NCI-H2029 (cell line): ENCODE measurements around the gene BCL2L13.
"Not testable (repeated sequence)": the region's sequence is repeated elsewhere in the genome, so short reads cannot be mapped to it uniquely, and the experiment has no call there.

Source experiments
- DNase-seq: peaks from one replicate; lab custom pipeline; 2025; lab: John Stamatoyannopoulos, UW

The BCL2L13 gene

GRCh38 chr22:17638432-17639246 is at the start of gene BCL2L13:
TSS of gene BCL2L13 (plus strand) at chr22:17638757. CDS start at chr22:17655712, 16,955 bp downstream.
- peak; percentile 89 for DNase-seq

- no peak for DNase-seq
Measured at GRCh38 chr22:17589810-17590375, 48.7 kb upstream of the BCL2L13 start.

DNA sequence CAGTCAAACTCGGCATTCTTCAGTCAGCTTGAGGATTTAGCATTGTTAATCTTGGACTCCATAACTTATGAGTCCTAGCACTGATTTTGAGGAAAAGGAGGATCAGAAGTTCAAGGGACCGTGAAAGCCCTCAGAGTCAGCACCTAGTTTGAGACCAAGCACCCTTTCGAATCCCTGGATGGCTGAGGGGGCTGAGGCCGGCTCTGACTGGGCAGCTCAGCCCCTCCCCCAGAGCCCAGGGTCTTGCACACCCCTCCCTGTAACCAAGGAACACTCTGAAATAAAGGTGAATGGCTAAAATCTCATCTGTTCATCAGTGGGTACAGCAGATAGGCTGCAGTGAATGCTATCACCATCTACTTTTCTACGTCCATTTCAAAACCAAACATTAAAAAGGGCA is 48.0 kb upstream of the BCL2L13 start:
- no peak for DNase-seq

GRCh38 chr22:17592201-17592600 is 46.4 kb upstream of the BCL2L13 start:
- DNase-seq = no peak

DNA sequence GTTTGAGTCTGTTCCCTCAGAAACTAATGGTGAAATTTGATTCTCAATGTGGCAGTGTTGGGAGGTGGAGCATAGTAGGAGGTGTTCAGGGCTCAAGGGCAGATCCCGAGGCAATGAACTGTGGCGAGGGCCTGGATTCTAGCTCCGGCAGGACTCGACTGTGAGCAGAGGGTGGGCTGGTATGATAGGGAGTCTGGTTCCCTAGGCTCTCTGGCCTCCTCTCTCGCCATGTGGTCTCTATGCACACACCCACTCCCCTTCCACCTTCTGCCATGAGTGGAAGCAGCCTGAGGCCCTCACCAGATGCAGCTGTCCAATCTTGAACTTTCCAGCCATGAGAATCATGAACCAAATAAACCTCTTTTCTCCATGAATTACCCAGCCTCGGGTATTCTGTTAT is 42.3 kb upstream of the BCL2L13 start:
- no peak for DNase-seq

GRCh38 chr22:17597217-17597616 is 41.3 kb upstream of the BCL2L13 start:
- DNase-seq = no peak

GRCh38 chr22:17598318-17598717 is 40.2 kb upstream of the BCL2L13 start:
- no peak for DNase-seq

GRCh38 chr22:17601031-17601430 is 37.5 kb upstream of the BCL2L13 start:
- DNase-seq = no peak

- no peak for DNase-seq
Measured at GRCh38 chr22:17603668-17604067, 34.9 kb upstream of the BCL2L13 start.

DNA sequence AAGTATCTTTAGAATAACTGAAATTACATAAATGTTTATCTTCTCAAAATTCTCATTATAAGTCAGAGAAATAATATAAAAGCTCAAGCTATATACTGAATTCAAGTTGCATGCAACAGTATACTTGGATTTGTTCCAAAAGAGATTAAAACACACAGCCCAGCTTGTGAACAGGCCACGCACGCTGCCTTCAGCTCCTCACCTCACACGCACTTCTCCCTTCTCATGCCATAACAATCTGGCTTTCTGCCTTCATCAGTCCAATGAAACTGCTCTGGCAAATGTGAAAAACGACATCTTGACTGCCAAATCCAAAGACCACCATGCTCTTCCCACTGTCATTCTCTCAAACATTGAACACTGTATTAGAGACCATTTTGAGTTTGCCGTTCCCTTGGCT is 32.1 kb upstream of the BCL2L13 start:
- DNase-seq = no peak

- DNase-seq = no peak
Measured at GRCh38 chr22:17607891-17608521, 30.6 kb upstream of the BCL2L13 start.

DNA sequence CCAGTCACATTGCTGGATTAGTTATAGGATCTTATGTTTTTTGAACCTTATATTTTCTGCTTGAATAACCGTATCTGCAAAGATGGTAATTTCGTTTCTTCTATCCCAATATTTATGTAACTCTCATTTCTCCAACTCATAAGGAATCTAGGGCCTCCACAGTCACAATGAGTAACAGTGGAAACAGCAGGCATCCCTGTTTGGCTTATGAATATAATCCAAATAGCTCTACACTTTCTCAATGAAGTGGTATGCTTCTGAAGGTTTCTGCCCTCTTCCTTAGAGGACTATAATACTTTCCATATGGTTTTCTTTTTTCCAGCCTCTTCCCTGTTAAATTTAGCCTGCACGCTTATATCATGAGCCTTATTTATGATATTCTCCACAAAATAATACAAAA is 26.5 kb upstream of the BCL2L13 start:
- DNase-seq = no peak

DNA sequence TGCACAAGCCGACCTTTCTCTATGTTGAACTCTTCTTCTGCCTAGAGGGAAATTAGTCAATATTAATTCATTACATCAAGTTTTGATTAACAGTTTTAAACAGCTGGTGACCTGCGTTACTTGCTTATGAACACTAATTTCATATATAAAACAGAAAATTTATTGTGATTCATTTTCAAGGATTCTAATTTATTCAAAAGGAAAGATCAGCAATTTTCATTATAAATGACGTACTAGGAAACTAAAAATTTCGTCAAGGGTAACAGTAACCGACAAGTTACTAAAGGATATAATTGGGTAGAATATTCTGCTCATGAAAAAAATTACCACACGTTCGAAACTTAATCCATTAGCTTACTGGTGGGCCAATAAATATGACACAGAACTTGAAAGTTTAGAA is 25.3 kb upstream of the BCL2L13 start:
- no peak for DNase-seq

DNA sequence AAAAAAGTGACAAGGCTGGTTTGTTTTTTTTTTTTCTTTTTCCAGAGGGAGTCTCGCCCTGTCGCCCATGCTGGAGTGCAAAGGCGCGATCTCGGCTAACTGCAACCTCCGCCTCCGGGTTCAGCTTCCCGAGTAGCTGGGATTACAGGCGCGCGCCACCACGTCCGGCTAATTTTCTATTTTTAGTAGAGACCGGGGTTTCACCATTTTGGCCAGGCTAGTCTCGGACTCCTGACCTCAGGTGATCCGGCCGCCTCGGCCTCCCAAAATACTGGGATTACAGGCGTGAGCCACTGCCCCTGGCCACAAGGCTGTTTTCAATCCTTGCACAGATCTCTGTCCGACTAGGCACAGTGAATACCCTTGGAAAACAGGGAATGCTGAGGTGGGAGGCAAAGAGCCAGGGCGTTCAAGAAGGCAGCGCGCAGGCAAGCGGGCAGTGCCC is 10.6 kb upstream of the BCL2L13 start:
- no peak for DNase-seq

DNA sequence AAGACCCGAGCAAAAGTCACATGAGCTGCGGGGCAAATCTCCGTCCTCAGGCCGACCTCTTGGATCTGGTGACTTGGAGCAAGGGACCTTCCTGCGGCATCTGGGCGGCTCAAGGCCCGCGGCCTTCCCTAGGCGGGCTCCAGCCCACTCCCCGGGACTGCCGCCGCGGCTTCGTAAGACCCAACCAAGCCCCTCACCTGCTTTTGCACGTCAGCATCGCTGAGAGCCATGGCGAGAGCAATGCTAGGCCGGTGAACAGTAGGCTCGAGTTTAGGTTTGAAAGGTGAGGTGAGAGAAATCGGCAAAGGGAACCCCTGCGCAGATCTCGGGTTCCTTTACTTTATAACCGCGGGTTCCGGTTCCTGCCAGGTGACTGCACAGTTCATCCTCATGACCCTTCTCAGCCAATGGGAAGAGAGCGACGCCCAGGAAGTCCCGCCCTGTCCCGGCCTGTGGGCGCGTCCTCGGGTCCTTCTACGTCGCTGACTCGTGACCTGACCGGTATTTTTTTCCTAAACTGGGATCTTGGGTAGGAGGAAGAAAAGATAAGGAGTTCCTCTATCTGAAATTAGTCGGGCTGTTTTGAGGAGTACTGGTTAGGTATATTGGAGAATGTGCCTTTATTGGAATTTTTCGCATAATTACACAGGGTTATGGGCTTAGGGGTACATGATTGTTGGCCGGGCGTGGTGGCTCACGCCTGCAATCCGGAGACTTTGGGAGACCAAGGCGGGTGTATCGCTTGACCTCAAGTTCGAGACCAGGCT is 10.0 kb upstream of the BCL2L13 start, which contains the start of gene ATP6V1E1:
ATP6V1E1 (minus strand) TSS at position 344 of the 767 bp plus-strand sequence; CDS start at position 230, 114 bp downstream.
- DNase-seq = peak; percentile 95

DNA sequence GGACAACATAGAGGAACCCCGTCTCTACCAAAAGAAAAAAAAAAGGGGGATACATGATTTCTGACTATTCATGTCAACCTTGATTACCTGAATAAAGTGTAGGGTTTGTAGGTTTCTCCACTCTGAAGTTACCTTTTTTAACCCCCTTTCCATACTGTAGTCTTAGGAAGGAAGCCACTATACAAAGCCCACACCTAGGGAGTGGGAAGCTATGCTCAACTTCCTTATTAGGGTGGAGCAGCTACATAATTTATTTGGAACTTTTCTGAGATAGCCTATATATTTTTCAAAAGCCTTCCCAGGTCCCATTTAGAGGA is 9.4 kb upstream of the BCL2L13 start:
- DNase-seq = no peak

DNA sequence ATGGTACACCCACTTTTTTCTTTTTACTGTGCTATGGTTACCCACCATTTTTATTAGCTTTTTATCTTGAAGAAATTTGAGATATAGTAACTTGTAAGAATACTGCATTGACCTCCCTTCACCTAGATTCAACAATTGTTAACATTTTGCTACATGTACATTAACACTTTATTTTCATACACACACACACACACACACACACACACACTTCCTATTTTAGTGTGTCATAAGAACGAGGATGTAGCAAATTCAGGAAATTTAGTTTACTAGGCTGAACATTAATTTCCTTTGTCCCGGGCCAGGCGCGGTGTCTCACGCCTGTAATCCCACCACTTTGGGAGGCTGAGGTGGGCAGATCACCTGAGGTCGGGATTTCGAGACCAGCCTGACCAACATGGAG is 8.9 kb upstream of the BCL2L13 start:
- DNase-seq = no peak

GRCh38 chr22:17631076-17631565 is 7.4 kb upstream of the BCL2L13 start:
- no peak for DNase-seq

DNA sequence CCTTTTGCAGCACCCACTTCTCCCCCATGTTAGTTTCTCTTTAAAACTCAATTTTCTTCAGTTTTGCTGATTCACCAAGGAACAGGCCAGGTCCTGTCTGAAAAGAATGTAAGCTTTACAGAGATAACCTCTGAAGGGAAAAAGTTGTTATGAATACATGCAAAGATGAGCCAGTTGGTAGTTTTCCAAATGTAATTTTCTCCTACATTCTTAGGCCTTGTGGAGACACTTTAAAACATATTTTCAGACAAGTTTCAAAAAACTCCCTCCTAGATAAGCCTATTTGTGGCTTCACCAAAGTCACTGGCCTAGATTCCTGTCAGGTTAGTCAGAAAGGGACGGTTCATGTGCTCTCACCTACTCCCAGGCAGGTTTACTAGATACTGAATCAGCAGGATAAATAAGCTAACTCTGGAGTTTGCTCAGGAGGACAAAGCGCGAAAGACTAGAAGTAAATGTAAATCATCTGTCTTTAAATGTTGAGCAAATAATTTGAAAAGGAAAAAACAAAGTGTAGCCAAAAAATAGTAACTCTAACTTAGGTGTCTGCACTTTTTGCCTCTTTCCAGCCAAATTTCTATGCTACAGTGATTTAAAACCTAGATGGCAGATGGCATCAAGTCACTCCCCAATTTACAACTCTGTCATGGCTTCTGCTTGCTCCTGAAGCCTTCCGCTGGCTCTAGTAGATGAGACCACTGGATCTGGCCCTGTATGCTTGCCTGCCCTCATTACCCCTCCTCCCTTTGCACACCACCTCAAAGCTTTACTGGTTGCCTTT is 5.2 kb upstream of the BCL2L13 start:
- no peak for DNase-seq

- no peak for DNase-seq
Measured at GRCh38 chr22:17633998-17634323, 4.6 kb upstream of the BCL2L13 start.

GRCh38 chr22:17634696-17635095 is 3.9 kb upstream of the BCL2L13 start:
- DNase-seq = no peak

- DNase-seq = not testable (repeated sequence)
Measured at GRCh38 chr22:17636850-17637249, 1.7 kb upstream of the BCL2L13 start.
